HG03045 (cell line): ENCODE data around the gene SLC25A29.
"Not testable (repeated sequence)": the region's sequence is repeated elsewhere in the genome, so short reads cannot be mapped to it uniquely, and the experiment has no call there.

Source experiments
- ATAC-seq: cut with Tn5 transposase; IDR thresholded peaks from one replicate; pipeline ENCODE4 v1.9.1; 2021; ENCODE audit warnings: mild to moderate bottlenecking, moderate library complexity; ENCODE audit not compliant: unreplicated experiment

The SLC25A29 gene

DNA sequence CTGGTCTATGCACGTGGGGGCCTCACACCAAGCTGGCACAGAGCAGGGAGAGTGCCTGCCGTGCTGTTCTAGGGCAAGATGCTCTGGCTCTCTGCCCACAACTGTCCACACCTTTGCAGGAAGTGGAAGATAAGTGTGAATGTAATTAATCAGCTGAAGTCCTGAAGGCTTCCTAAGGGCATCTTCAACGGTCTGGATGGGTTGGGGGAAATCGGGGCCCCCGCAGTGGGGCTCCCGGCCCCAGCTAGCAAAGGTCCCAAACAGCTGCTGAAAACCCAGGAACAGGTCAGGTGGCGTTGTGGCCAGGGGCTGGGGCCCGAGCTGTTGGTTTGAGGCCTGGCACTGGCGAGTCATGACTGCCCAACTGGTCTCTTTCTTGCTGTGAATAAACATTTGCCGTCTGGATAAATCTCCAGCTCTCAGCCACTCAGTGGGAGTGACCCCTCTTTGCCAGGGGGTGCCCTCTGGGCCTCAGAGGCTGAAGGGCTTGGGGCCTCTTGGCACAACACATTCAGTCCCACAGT lies 6.7 kb upstream of the SLC25A29 start:
- ATAC-seq: no peak

DNA sequence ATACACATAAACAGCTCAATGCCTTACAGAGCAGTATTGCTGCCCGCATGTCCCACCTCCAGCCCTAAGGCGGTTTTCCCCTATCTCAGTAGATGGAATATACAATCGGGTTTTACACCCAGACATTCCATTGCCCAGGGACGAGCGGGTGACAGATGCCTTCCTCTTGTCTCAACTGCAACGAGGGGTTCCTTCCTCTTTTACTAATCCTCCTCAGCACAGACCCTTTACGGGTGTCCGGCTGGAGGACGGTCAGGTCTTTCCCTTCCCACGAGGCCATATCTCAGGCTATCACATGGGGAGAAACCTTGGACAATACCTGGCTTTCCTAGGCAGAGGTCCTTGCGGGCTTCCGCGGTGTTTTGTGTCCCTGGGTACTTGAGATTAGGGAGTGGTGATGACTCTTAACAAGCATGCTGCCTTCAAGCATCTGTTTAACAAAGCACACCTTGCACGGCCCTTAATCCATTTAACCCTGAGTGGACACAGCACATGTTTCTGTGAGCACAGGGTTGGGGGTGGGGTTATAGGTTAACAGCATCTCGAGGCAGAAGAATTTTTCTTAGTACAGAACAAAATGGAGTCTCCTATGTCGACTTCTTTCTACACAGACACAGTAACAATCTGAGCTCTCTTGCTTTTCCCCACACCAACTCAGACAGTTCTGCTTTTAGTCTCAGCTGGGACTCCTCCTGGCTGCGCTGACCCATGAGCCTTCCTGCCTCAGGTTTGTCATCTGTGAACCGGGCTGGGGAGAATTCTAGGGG lies 6.0 kb upstream of the SLC25A29 start:
- not testable (repeated sequence) for ATAC-seq

DNA sequence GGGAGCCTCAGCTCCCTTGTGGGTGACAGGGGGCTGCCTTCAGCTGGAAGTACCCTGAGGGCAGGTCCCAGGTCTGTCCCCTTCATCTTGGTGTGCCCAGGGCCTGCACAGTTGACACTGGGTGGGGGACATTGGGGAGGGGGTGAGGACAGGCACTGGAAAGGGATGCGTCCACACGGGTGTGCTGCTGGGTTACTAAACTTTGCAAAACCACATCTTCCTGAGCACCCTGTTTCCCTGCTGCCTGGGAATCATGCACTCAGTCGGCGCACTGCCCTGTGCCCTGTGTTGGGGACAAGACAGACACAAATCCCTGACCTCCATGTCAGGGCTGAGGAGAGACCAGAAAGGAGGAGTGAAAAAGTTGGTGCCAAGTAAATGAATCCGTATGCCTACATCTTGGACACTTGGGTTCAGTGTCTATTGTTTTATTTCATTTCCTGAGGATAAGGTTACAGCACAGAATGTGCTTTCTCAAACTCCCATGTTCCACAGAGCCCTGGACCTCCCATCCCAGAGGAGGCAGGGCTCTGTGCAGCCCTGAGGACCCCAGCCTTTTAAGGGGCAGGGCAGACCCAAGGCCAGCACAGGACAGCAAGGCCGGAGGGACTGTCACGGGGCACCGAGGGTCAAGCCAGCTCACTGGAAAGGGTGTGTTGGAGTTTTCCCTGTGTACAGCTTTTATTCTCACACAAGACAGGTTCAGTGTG lies 2.9 kb upstream of the SLC25A29 start:
- ATAC-seq: no peak

DNA sequence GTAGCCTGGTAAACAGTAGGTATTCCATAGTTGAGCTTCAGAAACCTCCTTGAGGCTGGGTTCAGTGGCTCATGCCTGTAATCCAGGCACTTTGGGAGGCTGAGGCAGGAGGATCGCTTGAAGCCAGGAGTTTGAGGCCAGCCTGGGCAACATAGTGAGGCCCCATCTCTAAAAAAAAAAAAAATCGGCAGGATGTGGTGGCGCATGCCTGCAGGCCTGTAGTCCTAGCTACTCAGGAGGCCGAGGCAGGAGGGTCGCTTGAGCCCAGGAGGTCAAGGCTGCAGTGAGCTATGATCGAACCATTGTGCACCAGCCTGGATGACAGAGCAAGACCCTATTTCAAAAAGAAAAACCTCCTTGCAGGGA lies 2.2 kb upstream of the SLC25A29 start:
- ATAC-seq: not testable (repeated sequence)

- no peak for ATAC-seq
Observed at GRCh38 chr14:100307766-100308426, 1.7 kb upstream of the SLC25A29 start.

- ATAC-seq: peak; percentile 9
Observed at GRCh38 chr14:100306998-100307765, 938 bp upstream of the SLC25A29 start.

- ATAC-seq: no peak
Observed at GRCh38 chr14:100305324-100306100, 732 bp downstream of the SLC25A29 start.

GRCh38 chr14:100304825-100305323 lies 1.4 kb downstream of the SLC25A29 start:
- no peak for ATAC-seq

- no peak for ATAC-seq
Observed at GRCh38 chr14:100303925-100304324, 2.3 kb downstream of the SLC25A29 start.

GRCh38 chr14:100303179-100303578 lies 3.1 kb downstream of the SLC25A29 start:
- ATAC-seq: no peak

DNA sequence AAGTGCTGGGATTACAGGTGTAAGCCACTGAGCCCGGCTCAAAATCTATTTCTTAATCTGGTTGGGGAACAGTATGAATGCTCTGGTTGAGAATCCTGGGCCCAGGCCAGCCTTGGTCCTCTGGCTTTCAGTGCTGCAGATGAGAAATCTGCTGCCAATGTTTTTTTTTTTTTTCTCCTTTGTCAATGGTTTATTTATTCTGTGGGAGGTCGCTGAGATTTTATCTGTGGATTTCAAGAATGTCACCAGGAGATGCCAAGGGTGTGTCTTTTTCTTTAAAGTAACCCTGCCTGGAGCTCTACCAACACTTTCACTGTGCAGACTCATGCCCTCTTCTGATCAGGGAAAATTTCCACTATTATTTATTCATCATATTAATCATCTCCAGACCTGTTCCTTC lies 3.6 kb downstream of the SLC25A29 start:
- no peak for ATAC-seq

DNA sequence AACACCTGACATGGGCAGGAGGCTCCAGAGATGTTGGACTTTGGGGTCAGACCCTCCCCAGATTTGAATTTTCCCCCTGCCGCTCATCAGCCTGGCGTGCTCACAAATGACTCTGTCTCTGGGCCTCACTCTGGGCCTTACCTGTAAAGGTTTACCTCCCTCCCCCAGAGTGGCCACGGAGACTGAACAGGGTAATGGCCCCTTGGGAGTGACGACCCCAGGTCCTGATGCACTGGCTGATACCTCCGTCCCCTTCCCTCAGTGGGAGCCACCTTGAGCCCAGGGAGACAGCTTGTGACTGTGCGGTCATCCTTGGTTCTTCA lies 7.0 kb downstream of the SLC25A29 start:
- no peak for ATAC-seq

DNA sequence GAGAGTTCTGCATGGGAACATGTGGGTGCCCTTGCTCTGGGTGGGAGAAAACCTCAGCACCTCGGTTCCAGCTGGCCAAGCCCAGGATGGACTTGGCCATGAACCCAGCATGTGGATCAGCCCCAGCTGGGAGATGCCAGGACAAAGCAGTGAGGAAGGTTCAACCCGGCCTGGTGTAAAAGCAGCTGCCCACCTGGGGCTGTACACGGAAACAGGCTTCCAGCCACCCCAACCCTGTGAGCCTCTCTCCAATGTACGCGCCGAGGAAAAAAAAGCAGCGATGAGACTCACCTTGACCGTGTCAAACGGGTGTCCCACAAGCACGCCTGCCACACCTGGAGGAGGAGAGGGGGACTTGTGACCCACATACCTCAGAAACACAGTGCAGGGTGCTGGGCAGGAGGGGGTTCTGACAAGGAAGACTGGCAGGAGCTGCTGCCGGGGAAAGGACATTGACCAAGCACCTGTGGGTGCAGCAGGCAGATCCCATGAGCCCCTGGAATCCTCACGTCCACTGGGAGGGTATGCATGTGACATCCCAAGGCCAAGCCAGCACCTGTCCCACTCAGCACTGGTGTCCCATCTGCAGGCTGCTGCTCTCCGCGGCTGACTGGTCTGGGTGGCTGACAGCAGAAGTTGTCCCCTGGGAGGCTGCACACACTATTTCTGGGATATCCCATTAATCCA lies 7.5 kb downstream of the SLC25A29 start:
- no peak for ATAC-seq

GRCh38 chr14:100297320-100298300 lies 8.6 kb downstream of the SLC25A29 start:
- peak; percentile 78 for ATAC-seq

- not testable (repeated sequence) for ATAC-seq
Observed at GRCh38 chr14:100296729-100297128, 9.5 kb downstream of the SLC25A29 start.

DNA sequence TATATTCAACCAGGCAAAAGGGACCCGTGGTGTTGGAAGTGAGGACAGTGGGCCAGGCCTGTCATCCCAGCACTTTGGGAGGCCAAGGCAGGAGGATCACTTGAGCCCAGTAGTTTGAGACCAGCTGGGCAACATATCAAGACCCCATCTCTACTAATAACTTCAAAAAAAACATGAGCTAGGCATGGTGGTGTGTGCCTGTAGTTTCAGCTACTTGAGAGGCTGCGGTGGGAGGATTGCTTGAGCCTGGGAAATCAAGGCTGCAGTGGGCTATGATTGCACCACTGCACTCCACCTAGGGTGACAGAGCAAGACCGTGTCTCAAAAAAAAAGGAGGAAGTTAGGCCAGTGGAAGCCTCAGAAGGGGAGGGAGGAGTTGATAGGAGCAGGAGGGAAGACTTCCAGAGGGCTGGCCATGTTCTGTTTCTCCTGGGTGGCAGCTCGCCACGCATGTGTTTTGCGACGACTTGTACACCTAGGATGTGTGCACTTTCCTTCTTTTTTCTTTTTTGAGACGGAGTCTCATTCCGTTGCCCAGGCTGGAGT lies 10.1 kb downstream of the SLC25A29 start:
- ATAC-seq: no peak

DNA sequence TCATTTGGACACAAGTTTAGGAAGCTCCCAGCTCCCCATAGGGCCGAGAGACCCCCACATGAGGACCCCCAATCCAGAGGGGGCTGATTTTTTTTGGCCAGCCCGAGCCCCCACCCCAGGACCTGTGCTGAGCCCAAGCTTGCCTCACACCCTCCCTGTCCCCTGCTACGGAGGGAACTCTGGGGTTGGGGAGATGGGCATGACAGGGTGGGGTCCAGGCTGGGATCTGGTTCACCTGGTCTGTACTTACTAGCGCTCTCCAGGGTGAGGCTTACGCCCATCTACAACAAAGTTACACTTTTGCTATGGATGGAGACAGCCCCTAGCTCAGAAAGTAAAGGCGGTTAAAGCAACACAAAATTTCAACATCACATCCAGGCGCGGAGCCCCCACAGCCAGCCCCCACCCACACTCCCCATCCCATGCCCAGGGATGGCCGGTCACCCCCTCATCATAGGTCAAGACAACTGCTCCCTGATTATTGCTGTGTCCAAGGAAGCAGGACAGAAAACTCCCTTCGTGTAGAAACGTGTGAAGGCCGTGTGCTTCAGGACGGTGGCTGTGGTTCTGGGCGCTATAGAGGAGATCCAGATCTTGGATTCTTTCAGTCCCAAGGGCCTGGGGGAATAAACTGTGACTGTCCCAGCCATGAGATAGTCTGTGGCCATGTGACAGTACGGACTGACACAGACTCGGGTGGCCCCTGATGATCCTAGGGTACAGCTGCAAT lies 10.7 kb downstream of the SLC25A29 start:
- ATAC-seq: no peak
